Upper lobe of right lung (tissue), 1 donor: ENCODE data around the gene VPS13D. TPM values are rescaled to one million over a fixed set of nuclear protein-coding genes. Genes with fewer than 3 reads are reported as not detected.
A peak's percentile ranks its signal among the peaks of the same experiment; 100 is the strongest.

Experiments used
- ATAC-seq: fragments of 200-7000 bp; cut with Tn5 transposase; one replicate; pipeline ENCODE4 v1.9.1; 2020; ENCODE audit warnings: mild to moderate bottlenecking, moderate library complexity
- DNase-seq: peaks from one replicate; pipeline ENCODE4 v3.0.0-alpha.2; 2020
- H3K27ac ChIP-seq: fragments of 200-600 bp; one replicate; pipeline ENCODE4 v1.8.0; 2022
- H3K27me3 ChIP-seq: fragments of 200-600 bp; one replicate; pipeline ENCODE4 v1.8.0; 2022; ENCODE audit warnings: mild to moderate bottlenecking
- H3K36me3 ChIP-seq: fragments of 200-600 bp; one replicate; pipeline ENCODE4 v1.8.0; 2022
- H3K4me1 ChIP-seq: fragments of 200-600 bp; one replicate; pipeline ENCODE4 v1.8.0; 2022
- H3K4me3 ChIP-seq: fragments of 200-600 bp; one replicate; pipeline ENCODE4 v1.8.0; 2022; ENCODE audit warnings: mild to moderate bottlenecking
- H3K9me3 ChIP-seq: fragments of 200-600 bp; one replicate; pipeline ENCODE4 v1.8.0; 2022
- intact Hi-C: fragments of 100-400 bp; cut with DNase I; formaldehyde crosslinking; loops from one replicate; pipeline ENCODE4 v1.11.0; 2022
- total RNA-seq: library from RNA; stranded (reverse); fragmentation: NEBNext Ultra II Directional; extraction: Animal tissue kit (Norgen Biotek cat#: 25700); gene quantifications from one replicate; pipeline ENCODE4 v1.2.1, GENCODE V29; 2021
- TF ChIP-seq, protein P1 (sequence below): fragments of 200-600 bp; IDR thresholded peaks from one replicate; pipeline ENCODE4 v1.8.0; 2022; ENCODE audit warnings: antibody characterized with exemption
- donor health status: DM: no; HTN: yes; CAD: no; lungs with severe emphysema.

Gene VPS13D
- total RNA-seq, 1 donor from 2014 or later: 74.7 TPM

GRCh38 chr1:12544357-12544756, 314.5 kb downstream of the VPS13D start:
- Histone ChIP-seq H3K9me3 (no peaks in the 10 kb centered on the region), H3K27me3 (no peaks in the 10 kb centered on the region), H3K4me1 (peaks cover 24% of the 10 kb centered on the region), H3K4me3 (no peak overlapping the region), H3K36me3 (no peaks in the 10 kb centered on the region), H3K27ac (no peak overlapping the region)
- TF ChIP-seq, protein P1, sequence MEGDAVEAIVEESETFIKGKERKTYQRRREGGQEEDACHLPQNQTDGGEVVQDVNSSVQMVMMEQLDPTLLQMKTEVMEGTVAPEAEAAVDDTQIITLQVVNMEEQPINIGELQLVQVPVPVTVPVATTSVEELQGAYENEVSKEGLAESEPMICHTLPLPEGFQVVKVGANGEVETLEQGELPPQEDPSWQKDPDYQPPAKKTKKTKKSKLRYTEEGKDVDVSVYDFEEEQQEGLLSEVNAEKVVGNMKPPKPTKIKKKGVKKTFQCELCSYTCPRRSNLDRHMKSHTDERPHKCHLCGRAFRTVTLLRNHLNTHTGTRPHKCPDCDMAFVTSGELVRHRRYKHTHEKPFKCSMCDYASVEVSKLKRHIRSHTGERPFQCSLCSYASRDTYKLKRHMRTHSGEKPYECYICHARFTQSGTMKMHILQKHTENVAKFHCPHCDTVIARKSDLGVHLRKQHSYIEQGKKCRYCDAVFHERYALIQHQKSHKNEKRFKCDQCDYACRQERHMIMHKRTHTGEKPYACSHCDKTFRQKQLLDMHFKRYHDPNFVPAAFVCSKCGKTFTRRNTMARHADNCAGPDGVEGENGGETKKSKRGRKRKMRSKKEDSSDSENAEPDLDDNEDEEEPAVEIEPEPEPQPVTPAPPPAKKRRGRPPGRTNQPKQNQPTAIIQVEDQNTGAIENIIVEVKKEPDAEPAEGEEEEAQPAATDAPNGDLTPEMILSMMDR: no peak
- ATAC-seq: no peak
- DNase-seq: no peak
- intact Hi-C loops: no loop called here

GRCh38 chr1:12544992-12545391, 315.2 kb downstream of the VPS13D start:
- peaks cover 24% of the 10 kb centered on the region for H3K4me1 ChIP-seq
- no peaks in the 10 kb centered on the region for H3K36me3 ChIP-seq
- H3K27ac ChIP-seq: no peak overlapping the region
- intact Hi-C loops: no loop called here
- H3K9me3 ChIP-seq: no peaks in the 10 kb centered on the region
- no peaks in the 10 kb centered on the region for H3K27me3 ChIP-seq
- no peak overlapping the region for H3K4me3 ChIP-seq
- no peak for ATAC-seq
- TF ChIP-seq, protein P1: no peak
- peak; percentile 22 for DNase-seq

DNA sequence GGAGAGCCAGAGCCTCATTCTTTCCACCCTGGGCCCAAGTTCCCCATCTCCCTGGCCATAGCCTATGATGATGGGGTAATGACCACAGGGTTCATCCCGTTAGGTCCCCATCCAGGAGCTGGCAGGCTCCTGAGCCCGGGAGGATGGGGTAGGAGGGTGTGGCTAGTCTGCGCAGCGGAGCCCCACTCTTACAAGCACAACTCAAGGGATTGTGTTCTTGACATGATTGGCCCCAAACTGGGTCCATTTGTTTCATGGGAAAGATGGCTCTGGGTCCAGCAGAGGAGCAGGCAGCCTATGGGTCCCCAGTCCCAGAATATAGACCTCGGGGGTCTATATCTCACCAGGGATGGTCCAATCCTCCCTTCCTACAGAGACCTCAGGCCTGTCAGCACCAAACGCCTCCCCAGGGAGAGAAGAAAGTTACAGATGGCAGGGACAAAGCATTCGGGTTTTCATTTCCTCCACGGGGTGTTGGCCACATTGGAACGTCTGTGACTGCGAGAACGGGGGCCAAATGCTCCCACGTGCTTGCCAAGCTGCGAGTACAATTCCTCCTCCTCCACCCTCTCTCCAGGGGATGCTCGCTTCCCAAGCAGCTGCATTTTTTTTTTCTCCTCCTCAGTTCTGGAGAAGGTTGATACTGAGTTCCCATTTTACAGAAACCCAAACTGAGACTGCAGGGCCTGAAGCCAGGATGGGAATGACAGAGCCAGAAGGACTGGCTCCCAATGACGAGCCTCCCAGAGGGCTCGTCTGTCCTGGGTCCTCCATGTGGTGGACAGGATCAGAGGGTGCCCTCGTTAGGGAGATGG, 317.1 kb downstream of the VPS13D start:
- no peak for ATAC-seq
- Histone ChIP-seq H3K27me3 (no peaks in the 10 kb centered on the region), H3K4me3 (no peak overlapping the region), H3K36me3 (no peaks in the 10 kb centered on the region), H3K27ac (peak overlapping the region; percentile 11), H3K4me1 (peaks cover 18% of the 10 kb centered on the region), H3K9me3 (no peaks in the 10 kb centered on the region)
- TF ChIP-seq, protein P1: no peak
- intact Hi-C loops: no loop called here
- DNase-seq: peak; percentile 33

DNA sequence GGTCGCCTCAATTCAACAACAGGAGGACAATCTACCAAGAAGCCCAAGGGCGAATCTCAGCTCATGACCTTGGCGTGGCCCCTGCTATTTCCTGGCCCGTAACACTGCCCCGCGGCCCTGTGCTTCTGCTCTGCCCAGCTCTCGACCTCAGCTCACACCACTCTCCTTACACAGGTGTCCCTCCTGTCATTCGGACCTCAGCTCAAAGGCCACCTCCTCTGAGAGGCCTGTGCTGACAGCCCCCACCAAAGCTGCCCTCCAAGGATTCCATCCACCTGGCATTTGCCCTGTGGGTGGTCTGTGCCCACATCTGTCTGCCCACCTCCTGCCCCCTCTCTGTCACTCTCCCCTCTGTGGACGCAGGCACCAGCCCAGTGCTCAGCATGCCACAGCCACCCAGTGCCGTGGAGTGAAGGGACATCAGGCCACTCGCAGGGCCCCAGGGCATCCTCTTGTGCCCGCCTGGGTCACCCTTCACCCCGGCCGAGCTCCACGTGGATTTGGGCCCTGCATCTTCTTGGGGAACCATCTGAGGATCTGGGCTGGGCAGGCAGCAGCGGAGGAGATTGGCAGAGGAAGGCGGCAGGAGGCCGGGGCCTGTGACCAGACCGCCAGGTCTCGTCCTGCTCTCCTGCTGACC, 317.9 kb downstream of the VPS13D start:
- peak; percentile 53 for DNase-seq
- Histone ChIP-seq H3K4me1 (peaks cover 23% of the 10 kb centered on the region), H3K27me3 (no peaks in the 10 kb centered on the region), H3K4me3 (no peak overlapping the region), H3K27ac (no peak overlapping the region), H3K36me3 (no peaks in the 10 kb centered on the region), H3K9me3 (no peaks in the 10 kb centered on the region)
- TF ChIP-seq, protein P1: no peak
- ATAC-seq: no peak
- intact Hi-C loops: no loop called here

DNA sequence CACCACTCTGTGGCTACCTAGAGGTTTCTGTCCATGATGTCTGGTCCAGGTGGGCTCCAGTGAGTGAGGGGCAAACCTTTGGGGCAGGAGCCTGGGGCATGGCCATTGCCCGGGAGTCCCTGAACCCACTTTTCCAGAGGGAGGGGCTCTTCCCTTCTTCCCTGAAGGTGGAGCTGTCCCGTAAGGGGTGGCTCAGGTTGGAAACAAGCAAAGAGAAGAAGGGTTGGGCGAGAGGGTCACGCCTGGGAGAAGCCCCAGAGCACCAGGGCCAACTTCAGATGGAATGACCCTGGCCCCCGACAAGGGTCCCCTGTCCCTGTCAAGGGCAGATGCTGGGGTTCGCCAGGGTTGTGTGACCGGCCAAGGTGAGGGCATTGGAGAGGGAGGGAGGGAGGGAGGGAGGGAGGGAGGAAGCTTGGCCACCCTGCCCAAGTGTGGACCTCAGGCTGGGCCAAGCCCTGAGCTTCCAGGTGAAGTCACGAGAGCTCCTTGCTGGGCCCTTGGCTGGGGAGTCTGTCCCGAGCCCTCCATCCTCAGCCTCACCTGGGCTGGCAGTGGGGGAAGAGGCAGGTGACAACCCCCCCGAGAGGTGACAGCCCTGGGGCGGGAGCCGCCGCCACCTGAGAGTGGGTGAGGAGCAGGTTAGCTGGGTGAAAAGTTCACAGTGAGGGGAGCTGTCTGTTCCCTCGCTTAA, 318.6 kb downstream of the VPS13D start:
- Histone ChIP-seq H3K4me1 (peaks cover 29% of the 10 kb centered on the region), H3K4me3 (no peak overlapping the region), H3K27me3 (no peaks in the 10 kb centered on the region), H3K9me3 (no peaks in the 10 kb centered on the region), H3K36me3 (no peaks in the 10 kb centered on the region), H3K27ac (peak overlapping the region; percentile 51)
- DNase-seq (no peak), ATAC-seq (no peak)
- TF ChIP-seq, protein P1: no peak
- intact Hi-C loops: no loop called here
